ENCODE measurements around the gene VAMP3.
"Not testable (repeated sequence)": the region's sequence is repeated elsewhere in the genome, so short reads cannot be mapped to it uniquely, and the experiment has no call there.

VAMP3 gene

DNA sequence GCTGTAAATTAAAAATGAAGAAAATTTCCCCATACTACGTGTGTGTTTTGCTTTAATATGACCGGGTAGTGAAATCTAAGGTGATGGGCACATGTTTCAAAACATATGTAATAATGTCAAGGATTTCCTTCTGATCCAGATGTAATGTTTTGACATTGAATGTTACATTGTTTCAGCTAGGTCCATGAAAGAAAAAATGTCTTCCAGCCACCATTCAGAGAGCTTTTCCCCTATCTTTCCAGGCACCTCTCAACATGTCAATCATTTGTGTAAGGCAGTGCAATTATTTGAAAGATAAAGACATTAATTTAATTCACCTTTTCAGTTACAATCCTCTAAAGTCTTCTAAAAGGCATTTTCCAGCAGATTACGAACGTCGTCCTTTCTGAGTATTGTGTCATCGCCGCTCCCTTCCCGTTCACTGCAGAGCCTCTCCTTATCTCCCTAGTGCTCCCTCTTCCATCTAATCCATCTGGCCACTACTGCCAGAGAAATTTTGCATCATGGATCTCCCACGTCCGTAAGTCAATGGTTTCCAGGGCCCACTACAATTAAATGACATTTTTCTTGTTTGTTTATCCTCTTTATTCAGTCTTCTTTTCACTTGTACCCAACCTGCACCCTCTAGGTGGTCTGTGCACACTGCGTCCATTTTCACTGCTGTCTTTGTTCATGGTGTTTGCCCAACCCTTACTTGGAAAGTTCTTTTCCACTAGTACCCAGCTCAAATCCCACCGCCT lies 1.3 kb upstream of the VAMP3 start:
- no peak for DNase-seq

DNA sequence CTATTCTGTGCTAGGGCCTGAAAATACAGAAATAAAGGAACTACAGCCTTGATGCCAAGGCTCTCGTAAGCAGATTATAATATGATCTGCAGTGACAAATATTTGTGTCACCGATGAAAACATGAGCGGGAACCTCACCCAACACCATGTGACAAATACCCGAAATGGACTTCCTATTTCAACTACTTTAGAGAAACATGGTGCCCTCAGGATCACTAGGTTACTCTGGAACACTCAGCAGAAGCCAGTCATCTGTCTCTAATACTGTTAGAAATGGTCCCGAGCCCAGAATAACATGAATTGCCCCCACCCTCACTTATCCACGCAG lies 463 bp upstream of the VAMP3 start:
- peak; percentile 71 to 91 (median 82) for DNase-seq

GRCh38 chr1:7771823-7772299 lies 765 bp downstream of the VAMP3 start:
- DNase-seq: peak in 2 of 4 experiments; percentile 11 to 13

DNA sequence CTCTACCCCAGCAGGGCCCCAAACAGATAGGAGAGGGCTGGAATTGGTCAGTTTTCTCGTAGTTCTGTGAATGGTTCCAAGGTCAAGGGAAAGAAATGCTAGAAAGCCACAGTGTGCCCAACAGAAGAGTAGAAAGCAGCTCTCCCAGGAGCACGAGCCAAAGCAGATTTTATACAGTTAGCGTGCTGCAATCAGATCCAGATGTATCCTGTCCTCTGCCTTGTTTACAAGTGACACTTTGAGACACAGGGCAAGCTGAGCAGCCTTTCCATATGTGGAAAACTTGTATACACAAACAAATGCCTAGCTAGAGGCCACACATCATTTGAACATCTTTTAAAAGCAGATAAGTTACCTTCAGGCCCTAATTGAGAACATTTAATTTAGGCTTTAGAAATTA lies 6.5 kb downstream of the VAMP3 start:
- no peak for DNase-seq

GRCh38 chr1:7778133-7778628 lies 7.1 kb downstream of the VAMP3 start:
- DNase-seq: no peak

GRCh38 chr1:7780976-7781375 lies 9.9 kb downstream of the VAMP3 start:
- no peak for DNase-seq

GRCh38 chr1:7781501-7781900 lies 10.4 kb downstream of the VAMP3 start:
- peak in 3 of 4 experiments; percentile 11 to 55 (median 31) for DNase-seq

DNA sequence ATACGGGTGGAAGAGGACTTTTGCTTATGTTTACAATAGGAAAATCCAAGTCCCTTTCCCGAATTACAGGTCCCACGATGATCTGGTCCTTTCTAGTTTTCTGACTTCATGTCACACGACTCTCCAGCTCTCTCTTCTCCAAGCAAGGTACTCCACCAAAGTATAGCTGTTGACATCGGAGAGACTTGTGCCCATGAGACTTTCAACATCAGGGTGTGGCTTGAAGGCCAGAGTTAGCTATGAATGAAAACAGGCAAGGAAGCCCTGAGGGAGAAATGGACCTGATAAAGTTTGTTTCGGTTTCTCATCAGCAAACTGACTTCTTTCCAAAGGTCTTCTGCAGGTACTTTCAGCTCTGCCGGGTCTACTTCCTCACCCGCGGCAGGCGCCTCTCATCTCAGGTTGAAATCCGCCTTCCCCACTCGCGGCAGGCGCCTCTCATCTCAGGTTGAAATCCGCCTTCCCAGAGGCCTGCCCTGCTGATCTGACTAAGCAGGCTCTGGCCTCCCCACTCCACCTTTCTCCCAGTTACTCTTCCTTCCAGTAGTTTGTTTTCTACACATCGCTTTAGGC lies 10.9 kb downstream of the VAMP3 start:
- peak in 3 of 4 experiments; percentile 17 to 19 (median 18) for DNase-seq

DNA sequence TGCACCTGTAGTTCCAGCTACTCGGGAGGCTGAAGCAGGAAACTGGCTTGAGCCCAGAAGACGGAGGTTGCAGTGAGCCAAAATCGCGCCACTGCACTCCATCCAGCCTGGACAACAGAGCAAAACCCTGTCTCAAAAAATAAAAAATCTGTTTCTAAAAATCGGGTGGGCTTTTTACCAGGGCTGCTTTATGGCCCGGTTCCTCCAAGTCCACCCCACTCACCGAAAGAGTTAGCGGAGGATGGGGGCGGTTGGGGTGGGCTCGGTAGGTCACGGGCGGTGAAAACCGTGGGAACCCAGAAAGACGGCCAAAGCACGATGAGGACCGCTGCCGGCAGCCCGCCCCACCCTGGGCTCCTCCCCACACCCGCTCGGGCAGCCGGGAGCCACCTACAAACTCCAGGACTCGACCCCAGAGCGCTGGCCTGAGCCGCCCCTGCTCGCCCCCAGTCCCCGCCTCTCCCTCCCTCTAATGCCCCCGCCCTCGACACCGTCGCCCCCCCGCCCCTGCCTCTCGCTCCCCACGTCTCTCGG lies 12.1 kb downstream of the VAMP3 start:
- DNase-seq: peak; percentile 66 to 85 (median 74)

DNA sequence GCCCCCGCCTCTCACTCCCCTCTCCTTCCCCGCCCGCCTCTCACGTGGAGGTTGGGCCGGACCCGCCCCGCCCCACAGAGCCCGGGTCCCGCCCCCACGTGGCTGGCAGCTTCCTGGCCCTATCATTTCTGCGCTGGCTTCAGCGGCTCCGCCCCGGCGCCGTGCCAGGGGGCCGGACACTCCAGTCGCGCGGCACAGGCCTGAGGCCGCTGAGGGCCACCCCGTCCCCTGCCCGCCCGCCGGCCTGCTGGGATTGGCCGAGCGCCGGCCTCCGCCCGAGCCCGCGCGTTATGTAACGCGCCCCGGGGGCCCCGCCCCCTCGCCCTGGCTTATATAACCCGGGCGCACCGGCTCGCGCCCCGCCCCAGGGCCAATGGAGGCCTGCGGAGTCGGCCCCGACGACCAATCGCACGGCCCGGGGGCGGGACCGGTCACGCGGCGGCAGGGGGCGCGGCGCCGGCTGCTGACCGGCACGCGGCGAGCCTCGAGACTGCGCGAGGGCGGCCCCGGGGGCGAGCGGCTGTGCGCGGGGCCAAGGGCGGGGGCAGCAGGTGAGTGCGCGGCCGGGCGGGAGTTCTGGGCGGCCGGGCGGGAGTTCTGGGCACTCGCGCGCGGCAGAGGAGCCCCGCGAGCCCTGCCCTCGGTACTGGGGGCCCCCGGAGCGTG lies 12.9 kb downstream of the VAMP3 start, which contains the start of gene PER3:
PER3 (plus strand) TSS at position 466 of the 666 bp plus-strand sequence. CDS start 587 bp downstream, outside the sequence.
- peak; percentile 99 to 100 (median 99) for DNase-seq

DNA sequence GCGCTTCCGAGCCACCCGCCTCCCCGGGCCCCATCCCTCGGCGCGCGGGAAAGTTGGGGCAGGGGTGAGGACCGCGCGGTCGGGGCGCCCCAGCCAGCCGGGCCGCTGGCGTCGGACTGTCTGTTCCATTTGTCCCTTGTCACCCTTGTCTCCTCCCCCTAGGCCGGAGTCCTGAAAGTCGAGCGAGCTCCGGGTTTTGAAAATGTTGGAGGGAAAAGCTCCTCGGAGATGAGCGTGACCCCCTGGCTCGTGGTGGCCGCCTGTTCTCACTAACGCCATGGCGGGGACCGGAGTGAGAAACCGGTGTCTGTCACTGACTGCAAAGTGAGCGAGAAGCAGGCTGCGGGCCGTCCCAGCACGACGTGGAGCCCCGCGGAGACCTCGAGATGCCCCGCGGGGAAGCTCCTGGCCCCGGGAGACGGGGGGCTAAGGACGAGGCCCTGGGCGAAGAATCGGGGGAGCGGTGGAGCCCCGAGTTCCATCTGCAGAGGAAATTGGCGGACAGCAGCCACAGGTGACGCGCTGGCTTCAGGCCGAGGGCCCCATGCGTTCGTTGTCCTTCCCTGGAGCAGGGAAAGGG lies 13.5 kb downstream of the VAMP3 start:
- peak in 1 of 4 experiments; percentile 8 for DNase-seq

DNA sequence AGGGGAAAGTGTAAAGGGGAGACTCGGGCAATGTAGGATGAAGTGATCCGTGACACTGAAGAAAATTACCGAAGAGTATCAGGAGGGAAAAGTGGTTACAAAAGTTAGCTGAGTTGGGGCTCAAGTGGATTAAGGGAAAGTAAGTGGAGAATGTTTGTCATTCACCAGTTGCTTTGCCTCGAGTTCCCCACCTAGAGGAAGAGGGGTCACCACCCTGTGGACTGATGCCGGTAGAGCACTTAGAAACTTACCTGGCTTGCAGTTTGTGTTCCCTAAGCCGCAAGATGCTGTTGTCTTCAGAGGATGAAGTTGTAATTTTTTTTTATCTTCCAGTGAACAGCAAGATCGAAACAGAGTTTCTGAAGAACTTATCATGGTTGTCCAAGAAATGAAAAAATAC lies 14.0 kb downstream of the VAMP3 start:
- DNase-seq: no peak

DNA sequence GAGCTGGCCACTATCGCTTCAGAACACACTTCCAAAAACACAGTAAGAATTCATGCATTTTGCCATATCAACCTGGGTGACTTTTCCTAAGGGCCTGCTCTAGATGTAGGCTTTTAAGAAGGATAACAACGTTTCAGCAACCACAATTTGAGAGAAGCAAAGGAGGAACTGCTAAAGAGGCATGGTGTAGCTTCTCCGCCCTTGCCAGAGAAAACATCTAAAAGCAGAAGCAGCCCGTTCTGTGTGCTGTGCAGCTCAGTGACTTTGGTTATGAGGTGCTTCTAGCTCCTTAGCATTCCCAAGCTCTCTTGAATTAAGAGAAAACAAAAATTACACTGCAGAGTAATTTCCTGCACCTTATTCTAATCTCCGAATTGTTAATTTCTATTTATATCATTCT lies 15.7 kb downstream of the VAMP3 start:
- peak; percentile 50 to 72 (median 67) for DNase-seq

GRCh38 chr1:7789828-7790227 lies 18.7 kb downstream of the VAMP3 start:
- no peak for DNase-seq

- not testable (repeated sequence) for DNase-seq
These were observed 19.9 kb downstream of the VAMP3 start for GRCh38 chr1:7791027-7791426.

GRCh38 chr1:7795406-7795805 lies 24.3 kb downstream of the VAMP3 start:
- no peak for DNase-seq

DNA sequence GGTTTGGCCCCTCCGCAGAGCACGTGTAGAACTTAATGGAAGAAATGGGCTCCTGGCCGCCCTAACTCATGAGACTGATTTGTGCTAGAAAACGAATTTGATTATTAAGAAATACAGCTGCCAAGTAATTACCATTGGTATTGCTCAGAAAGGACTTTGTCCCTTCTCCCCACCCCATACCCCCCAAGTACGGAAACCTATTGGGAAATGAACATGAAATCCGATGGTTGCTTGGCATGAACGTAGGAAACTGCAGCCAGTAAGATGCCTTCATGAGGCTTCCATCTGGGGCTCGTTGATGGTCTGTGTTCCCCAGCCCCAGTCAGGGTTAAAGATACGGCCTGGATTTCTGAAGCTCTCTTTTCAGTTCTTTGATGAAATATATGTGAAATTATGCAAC lies 34.4 kb downstream of the VAMP3 start:
- no peak for DNase-seq

DNA sequence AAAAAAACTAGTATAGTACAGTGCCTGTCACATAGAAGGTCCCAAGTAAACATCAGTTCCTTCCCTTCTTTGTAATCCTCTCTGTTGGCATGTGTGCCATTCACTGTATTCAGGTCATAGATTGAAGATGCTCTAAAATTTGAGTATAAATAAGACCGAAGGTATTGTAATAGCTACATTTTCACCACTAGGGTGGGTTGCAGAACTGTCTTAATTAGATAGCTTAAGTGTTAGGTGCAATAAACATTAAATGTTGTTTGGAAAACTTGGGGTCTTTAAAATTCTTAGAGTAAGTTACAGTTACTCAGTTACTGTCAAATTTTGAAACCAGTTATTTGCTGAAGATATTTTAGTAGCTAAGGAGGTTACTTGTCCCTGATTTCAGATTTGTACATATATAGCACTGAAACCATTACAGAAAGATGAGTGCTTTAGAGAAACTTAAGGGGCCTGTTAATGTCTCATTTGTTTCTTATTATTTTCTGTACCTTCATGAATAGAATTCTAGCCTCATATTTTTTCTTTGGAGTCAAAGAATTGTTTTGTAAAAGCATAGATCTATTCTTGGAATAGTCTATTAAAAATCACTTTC lies 37.3 kb downstream of the VAMP3 start:
- peak in 3 of 4 experiments; percentile 13 to 75 (median 67) for DNase-seq

GRCh38 chr1:7809742-7810141 lies 38.6 kb downstream of the VAMP3 start:
- DNase-seq: no peak

DNA sequence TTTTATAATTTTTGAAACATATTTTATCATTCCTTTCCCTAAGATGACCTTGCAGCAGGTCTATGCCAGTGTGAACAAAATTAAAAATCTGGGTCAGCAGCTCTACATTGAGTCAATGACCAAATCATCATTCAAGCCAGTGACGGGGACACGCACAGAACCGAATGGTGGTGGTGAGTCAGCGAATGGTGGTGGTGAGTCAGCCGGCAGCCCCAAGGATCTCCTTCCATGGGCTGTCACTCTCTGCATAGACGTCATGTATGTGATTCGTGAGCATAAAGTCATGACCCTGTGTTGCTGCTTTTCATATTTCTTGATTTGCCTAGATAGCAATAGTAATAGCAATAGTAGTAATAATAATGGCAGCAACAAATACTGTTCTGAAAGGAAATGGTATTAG lies 39.3 kb downstream of the VAMP3 start:
- peak; percentile 90 to 95 (median 92) for DNase-seq

DNA sequence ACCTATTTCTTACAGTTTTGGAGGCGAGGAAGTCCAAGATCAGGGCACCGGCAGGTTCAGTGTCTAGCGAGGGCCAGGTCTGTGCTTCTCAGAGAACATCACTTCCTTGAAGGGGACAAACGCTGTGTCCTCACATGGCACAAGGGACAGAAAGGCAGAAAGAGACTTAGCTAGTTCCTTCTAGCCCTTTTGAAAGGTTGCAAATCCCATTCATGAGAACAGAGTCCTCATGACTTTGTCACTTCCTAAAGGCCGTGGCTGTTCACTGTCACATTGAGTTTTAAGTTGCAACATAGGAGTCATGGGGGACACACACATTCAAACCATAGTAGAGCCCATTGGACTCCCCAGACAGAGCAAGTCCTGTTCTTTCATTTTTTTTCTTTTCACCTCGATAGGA lies 40.4 kb downstream of the VAMP3 start:
- peak; percentile 80 to 95 (median 86) for DNase-seq

- no peak for DNase-seq
These were observed 42.7 kb downstream of the VAMP3 start for GRCh38 chr1:7813677-7814373.

All from suppressor macrophage (primary cell).